Uterus (tissue), 2 donors: ENCODE measurements around the gene DNAH17.

Source experiments
- POLR2A ChIP-seq, 2 donors: fragments of 450-650 bp; IDR thresholded peaks; one replicate each; pipeline ENCODE4 v1.6.1; 2016; ENCODE audit warnings: antibody characterized with exemption in 2 of 2, mild to moderate bottlenecking in 1 of 2, moderate library complexity in 1 of 2
- TF ChIP-seq, protein P1 (sequence below), 4 experiments: fragments of 200-600 bp in 2 of 4; fragments of 450-650 bp in 2 of 4; sonication (generic) in 2 of 4; IDR thresholded peaks; one replicate each; pipeline ENCODE4 v1.5.1; 2016 to 2019; ENCODE audit warnings: antibody characterized with exemption in 4 of 4, mild to moderate bottlenecking in 2 of 4, moderate library complexity in 1 of 4

DNA sequence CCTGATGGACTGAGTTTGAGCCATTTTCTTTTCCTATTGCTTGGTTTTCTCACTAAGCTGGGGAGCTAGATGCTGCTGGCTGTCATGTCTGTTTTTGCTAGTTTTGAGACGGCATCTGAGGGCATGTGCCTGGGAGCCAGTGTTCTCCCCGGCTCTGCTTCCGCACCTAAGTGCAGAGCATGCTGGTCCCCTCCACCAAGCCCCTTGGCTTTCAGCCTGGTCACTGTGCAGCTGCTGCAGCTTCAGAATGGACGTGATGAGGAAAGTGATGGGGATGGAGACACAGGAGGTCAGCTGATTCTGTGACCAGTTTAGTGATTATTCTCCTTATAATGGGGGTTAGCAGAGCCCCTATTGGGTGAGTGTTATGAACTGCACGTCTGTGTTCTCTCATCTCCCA, 28.5 kb downstream of the DNAH17 start:
- TF ChIP-seq, protein P1, sequence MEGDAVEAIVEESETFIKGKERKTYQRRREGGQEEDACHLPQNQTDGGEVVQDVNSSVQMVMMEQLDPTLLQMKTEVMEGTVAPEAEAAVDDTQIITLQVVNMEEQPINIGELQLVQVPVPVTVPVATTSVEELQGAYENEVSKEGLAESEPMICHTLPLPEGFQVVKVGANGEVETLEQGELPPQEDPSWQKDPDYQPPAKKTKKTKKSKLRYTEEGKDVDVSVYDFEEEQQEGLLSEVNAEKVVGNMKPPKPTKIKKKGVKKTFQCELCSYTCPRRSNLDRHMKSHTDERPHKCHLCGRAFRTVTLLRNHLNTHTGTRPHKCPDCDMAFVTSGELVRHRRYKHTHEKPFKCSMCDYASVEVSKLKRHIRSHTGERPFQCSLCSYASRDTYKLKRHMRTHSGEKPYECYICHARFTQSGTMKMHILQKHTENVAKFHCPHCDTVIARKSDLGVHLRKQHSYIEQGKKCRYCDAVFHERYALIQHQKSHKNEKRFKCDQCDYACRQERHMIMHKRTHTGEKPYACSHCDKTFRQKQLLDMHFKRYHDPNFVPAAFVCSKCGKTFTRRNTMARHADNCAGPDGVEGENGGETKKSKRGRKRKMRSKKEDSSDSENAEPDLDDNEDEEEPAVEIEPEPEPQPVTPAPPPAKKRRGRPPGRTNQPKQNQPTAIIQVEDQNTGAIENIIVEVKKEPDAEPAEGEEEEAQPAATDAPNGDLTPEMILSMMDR (IDR thresholded peaks at IDR 0.05), result no peak
- TF ChIP-seq POLR2A (IDR thresholded peaks at IDR 0.05), result no peak
